Neural cell (in vitro differentiated cells): ENCODE data around the gene LHX4. TPM values are rescaled to one million over a fixed set of nuclear protein-coding genes. Genes with fewer than 3 reads are reported as not detected.

Experiments
- H2AFZ ChIP-seq: fragments of 200-600, 300-800 bp; sonication (generic), shearing (Covaris generic); 2 replicates; pipeline ENCODE4 v1.6.0; 2014; ENCODE audit warnings: low read depth, mild to moderate bottlenecking, antibody characterized with exemption, low read length, moderate library complexity
- H3F3A ChIP-seq: fragments of 200-600 bp; shearing (Covaris generic); 2 replicates; pipeline ENCODE4 v1.6.1; 2016; ENCODE audit warnings: mild to moderate bottlenecking, moderate library complexity, mixed read lengths, antibody characterized with exemption, low read length; ENCODE audit not compliant: insufficient read depth, poor library complexity, severe bottlenecking
- H3K27ac ChIP-seq: fragments of 200-600, 300-800 bp; sonication (generic), shearing (Covaris generic); 2 replicates; pipeline ENCODE4 v1.5.1; 2014; ENCODE audit warnings: mild to moderate bottlenecking, low read length, moderate library complexity
- H3K27me3 ChIP-seq: fragments of 300-800, 200-600 bp; sonication (generic), shearing (Covaris generic); 2 replicates; pipeline ENCODE4 v1.6.0; 2014; ENCODE audit warnings: mild to moderate bottlenecking, low read depth, low read length, moderate library complexity; ENCODE audit not compliant: insufficient read depth
- H3K36me3 ChIP-seq: fragments of 300-800, 200-600 bp; sonication (generic), shearing (Covaris generic); 2 replicates; pipeline ENCODE4 v1.5.1; 2014; ENCODE audit warnings: mild to moderate bottlenecking, antibody characterized with exemption, low read length, moderate library complexity; ENCODE audit not compliant: insufficient read depth
- H3K4me2 ChIP-seq: fragments of 300-800, 200-600 bp; sonication (generic), shearing (Covaris generic); 2 replicates; pipeline ENCODE4 v1.6.0; 2014; ENCODE audit warnings: mild to moderate bottlenecking, low read length
- H3K4me3 ChIP-seq: fragments of 300-800, 200-600 bp; sonication (generic), shearing (Covaris generic); 2 replicates; pipeline ENCODE4 v1.5.1; 2014; ENCODE audit warnings: mild to moderate bottlenecking, low read length, moderate library complexity
- H3K79me2 ChIP-seq: fragments of 200-600 bp; shearing (Covaris generic); replicated peaks from 2 replicates; pipeline ENCODE4 v1.6.0; 2014; ENCODE audit warnings: mild to moderate bottlenecking, low read length, moderate library complexity; ENCODE audit not compliant: insufficient read depth
- H3K9ac ChIP-seq: fragments of 300-800, 200-600 bp; sonication (generic), shearing (Covaris generic); 2 replicates; pipeline ENCODE4 v1.6.1; 2016; ENCODE audit warnings: mild to moderate bottlenecking, low read length, mixed read lengths
- H3K9me2 ChIP-seq: fragments of 200-600 bp; shearing (Covaris generic); 2 replicates; pipeline ENCODE4 v1.6.1; 2016; ENCODE audit warnings: mild to moderate bottlenecking, low read length, mixed read lengths; ENCODE audit not compliant: insufficient read depth
- H3K9me3 ChIP-seq: fragments of 200-600, 300-800 bp; sonication (generic), shearing (Covaris generic); 2 replicates; pipeline ENCODE4 v1.6.1; 2016; ENCODE audit warnings: mild to moderate bottlenecking, mixed run types, low read length, moderate library complexity, mixed read lengths
- H4K20me1 ChIP-seq: fragments of 200-600 bp; shearing (Covaris generic); 2 replicates; pipeline ENCODE4 v1.6.1; 2016; ENCODE audit warnings: mild to moderate bottlenecking, mixed run types; ENCODE audit not compliant: insufficient read depth
- EP300 ChIP-seq: fragments of 450-650 bp; conservative IDR thresholded peaks from 2 replicates; pipeline ENCODE4 v1.6.1; 2014; ENCODE audit warnings: antibody characterized with exemption, mild to moderate bottlenecking, moderate library complexity; ENCODE audit not compliant: poor library complexity, severe bottlenecking
- EZH2 ChIP-seq: fragments of 200-600, 300-800 bp; shearing (Covaris generic), sonication (generic); IDR thresholded peaks from 2 replicates; pipeline ENCODE4 v1.6.1; 2014; ENCODE audit warnings: antibody characterized with exemption, low read length, borderline replicate concordance, mild to moderate bottlenecking; ENCODE audit not compliant: insufficient read depth, poor library complexity, severe bottlenecking
- MXI1 ChIP-seq: fragments of 450-650 bp; conservative IDR thresholded peaks from 2 replicates; pipeline ENCODE4 v1.6.1; 2014; ENCODE audit warnings: antibody characterized with exemption, mild to moderate bottlenecking; ENCODE audit not compliant: poor library complexity, severe bottlenecking
- POLR2AphosphoS5 ChIP-seq: IDR thresholded peaks from 2 replicates; pipeline ENCODE4 v1.6.1; 2012
- SMC3 ChIP-seq: fragments of 450-650 bp; conservative IDR thresholded peaks from 2 replicates; pipeline ENCODE4 v1.6.1; 2014; ENCODE audit warnings: antibody characterized with exemption, mild to moderate bottlenecking, moderate library complexity; ENCODE audit not compliant: poor library complexity
- TAF1 ChIP-seq: IDR thresholded peaks from 2 replicates; pipeline ENCODE4 v1.6.1; 2012; ENCODE audit warnings: low read depth
- polyA plus RNA-seq: library from polyadenylated mRNA; depleted of rRNA; stranded (reverse); fragments of >200 nt; gene quantifications from 2 replicates; pipeline ENCODE4 v1.2.3, GENCODE V29; 2014
- TF ChIP-seq, protein P1 (sequence below): IDR thresholded peaks from 2 replicates; pipeline ENCODE4 v1.6.1; 2012; ENCODE audit warnings: borderline replicate concordance
- TF ChIP-seq, protein P2 (sequence below): fragments of 450-650 bp; IDR thresholded peaks from 2 replicates; pipeline ENCODE4 v1.5.1; 2014; ENCODE audit warnings: antibody characterized with exemption, mild to moderate bottlenecking, moderate library complexity; ENCODE audit not compliant: poor library complexity, severe bottlenecking

Gene LHX4
- polyA plus RNA-seq, 1 donor from 2014 or later: not detected

DNA sequence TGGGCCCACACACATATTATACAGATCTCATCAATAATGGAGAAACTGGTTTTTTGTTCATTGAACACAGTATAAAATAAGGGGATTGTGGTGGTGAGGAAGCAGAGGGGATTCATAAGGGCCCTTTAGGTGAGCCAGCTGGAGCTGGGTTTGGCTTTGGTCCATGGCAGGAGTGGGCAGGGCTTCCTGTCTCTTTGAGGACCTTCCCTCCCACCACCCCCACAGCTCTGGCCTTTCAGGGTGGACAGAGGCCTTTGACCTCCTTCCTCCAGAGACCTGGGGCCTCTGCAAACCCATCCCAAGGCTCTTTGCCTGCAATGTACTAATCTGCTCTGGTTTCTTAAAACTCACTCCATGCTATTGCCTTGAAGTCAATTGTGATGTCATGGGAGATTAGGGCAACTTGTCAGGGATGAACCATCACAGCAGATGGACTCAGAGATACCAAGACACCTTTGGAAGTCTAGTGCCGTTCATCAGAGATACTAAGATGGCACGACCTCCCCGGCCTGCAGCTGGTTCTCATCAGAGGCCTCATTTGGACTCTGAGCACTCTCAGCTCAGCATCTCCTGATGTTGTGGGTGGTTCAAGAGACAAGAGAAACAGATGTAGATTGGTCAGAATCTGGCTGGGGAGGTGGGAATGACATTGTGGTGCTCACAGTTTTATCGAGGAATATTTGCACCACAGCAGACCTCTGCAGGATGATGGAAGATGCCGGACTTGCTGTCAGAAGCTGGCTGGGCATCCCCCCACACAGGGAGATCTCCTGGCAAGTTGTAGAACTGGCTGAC, 37.9 kb downstream of the LHX4 start:
- no peaks in the 10 kb centered on the region for H3K9me2 ChIP-seq
- H3K4me3 ChIP-seq: peak overlapping the region; percentile 3
- no peaks in the 10 kb centered on the region for H3K36me3 ChIP-seq
- H3K79me2 ChIP-seq: no peaks in the 10 kb centered on the region
- H3F3A ChIP-seq: no peaks in the 10 kb centered on the region
- H4K20me1 ChIP-seq: no peaks in the 10 kb centered on the region
- H3K9ac ChIP-seq: peak overlapping the region; percentile 23
- no peaks in the 10 kb centered on the region for H3K9me3 ChIP-seq
- no peak overlapping the region for H3K27ac ChIP-seq
- H3K27me3 ChIP-seq: no peaks in the 10 kb centered on the region
- no peak overlapping the region for H3K4me2 ChIP-seq
- TF ChIP-seq TAF1 (no peak), SMC3 (no peak), EP300 (no peak), EZH2 (no peak), POLR2AphosphoS5 (no peak)
- TF ChIP-seq, protein P1, sequence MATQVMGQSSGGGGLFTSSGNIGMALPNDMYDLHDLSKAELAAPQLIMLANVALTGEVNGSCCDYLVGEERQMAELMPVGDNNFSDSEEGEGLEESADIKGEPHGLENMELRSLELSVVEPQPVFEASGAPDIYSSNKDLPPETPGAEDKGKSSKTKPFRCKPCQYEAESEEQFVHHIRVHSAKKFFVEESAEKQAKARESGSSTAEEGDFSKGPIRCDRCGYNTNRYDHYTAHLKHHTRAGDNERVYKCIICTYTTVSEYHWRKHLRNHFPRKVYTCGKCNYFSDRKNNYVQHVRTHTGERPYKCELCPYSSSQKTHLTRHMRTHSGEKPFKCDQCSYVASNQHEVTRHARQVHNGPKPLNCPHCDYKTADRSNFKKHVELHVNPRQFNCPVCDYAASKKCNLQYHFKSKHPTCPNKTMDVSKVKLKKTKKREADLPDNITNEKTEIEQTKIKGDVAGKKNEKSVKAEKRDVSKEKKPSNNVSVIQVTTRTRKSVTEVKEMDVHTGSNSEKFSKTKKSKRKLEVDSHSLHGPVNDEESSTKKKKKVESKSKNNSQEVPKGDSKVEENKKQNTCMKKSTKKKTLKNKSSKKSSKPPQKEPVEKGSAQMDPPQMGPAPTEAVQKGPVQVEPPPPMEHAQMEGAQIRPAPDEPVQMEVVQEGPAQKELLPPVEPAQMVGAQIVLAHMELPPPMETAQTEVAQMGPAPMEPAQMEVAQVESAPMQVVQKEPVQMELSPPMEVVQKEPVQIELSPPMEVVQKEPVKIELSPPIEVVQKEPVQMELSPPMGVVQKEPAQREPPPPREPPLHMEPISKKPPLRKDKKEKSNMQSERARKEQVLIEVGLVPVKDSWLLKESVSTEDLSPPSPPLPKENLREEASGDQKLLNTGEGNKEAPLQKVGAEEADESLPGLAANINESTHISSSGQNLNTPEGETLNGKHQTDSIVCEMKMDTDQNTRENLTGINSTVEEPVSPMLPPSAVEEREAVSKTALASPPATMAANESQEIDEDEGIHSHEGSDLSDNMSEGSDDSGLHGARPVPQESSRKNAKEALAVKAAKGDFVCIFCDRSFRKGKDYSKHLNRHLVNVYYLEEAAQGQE: no peak
- TF ChIP-seq, protein P2, sequence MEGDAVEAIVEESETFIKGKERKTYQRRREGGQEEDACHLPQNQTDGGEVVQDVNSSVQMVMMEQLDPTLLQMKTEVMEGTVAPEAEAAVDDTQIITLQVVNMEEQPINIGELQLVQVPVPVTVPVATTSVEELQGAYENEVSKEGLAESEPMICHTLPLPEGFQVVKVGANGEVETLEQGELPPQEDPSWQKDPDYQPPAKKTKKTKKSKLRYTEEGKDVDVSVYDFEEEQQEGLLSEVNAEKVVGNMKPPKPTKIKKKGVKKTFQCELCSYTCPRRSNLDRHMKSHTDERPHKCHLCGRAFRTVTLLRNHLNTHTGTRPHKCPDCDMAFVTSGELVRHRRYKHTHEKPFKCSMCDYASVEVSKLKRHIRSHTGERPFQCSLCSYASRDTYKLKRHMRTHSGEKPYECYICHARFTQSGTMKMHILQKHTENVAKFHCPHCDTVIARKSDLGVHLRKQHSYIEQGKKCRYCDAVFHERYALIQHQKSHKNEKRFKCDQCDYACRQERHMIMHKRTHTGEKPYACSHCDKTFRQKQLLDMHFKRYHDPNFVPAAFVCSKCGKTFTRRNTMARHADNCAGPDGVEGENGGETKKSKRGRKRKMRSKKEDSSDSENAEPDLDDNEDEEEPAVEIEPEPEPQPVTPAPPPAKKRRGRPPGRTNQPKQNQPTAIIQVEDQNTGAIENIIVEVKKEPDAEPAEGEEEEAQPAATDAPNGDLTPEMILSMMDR: no peak
- no peak overlapping the region for H2AFZ ChIP-seq

DNA sequence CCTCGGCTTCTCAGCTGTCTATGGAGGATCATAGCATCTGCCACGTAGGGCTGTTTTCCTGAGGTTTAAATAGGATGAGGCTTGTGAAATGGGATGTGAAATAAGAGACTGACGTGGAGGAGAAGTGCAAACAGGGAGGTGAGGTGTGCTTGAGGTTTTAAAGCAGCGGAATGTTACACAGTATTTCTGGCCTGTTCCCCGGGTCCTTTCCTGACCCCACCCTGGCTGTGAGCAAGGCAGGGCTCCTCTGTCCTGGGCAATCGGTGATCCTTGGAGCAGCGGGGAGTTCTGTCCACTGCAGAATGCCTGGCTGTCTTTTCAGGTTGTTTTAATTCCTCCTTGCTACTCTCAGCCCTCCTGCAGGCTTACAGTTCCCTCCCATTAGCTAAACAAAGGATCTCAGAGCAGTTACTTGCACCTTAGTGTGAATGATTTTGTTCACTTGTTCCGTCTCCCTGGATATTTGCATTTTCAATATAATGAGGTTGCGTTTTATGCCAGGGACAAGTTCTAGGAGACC, 38.6 kb downstream of the LHX4 start:
- H3K27ac ChIP-seq: no peak overlapping the region
- no peak overlapping the region for H3K4me2 ChIP-seq
- no peaks in the 10 kb centered on the region for H3K79me2 ChIP-seq
- no peak overlapping the region for H2AFZ ChIP-seq
- no peaks in the 10 kb centered on the region for H3K36me3 ChIP-seq
- H3K9me2 ChIP-seq: no peaks in the 10 kb centered on the region
- H3K27me3 ChIP-seq: no peaks in the 10 kb centered on the region
- peak overlapping the region; percentile 3 for H3K4me3 ChIP-seq
- H3F3A ChIP-seq: no peaks in the 10 kb centered on the region
- TF ChIP-seq POLR2AphosphoS5: peak; percentile 6
- TF ChIP-seq MXI1: no peak
- no peaks in the 10 kb centered on the region for H3K9me3 ChIP-seq
- peak overlapping the region; percentile 23 for H3K9ac ChIP-seq
- no peaks in the 10 kb centered on the region for H4K20me1 ChIP-seq
